ENCODE data around the gene OR6A2. TPM values are rescaled to one million over a fixed set of nuclear protein-coding genes. Genes with fewer than 3 reads are reported as not detected.

Gene OR6A2
- total RNA-seq, 3 donors from 2014 or later = 0.28 to 0.69 (median 0.29) TPM

GRCh38 chr11:6833356-6833755, 33.9 kb upstream of the OR6A2 start:
- no peak for TF ChIP-seq CTCF (IDR thresholded peaks at IDR 0.05)
- Histone ChIP-seq H3K4me3 (no peak overlapping the region), H3K4me1 (ENCODE audit: low read depth) (no peaks in the 10 kb centered on the region), H3K36me3 (ENCODE audit: low read depth) (no peaks in the 10 kb centered on the region), H3K9me3 (no peaks in the 10 kb centered on the region)
- ATAC-seq = no peak
- intact Hi-C loops (cut with DNase I, micrococcal nuclease) = no loop called here
- no peak for DNase-seq

DNA sequence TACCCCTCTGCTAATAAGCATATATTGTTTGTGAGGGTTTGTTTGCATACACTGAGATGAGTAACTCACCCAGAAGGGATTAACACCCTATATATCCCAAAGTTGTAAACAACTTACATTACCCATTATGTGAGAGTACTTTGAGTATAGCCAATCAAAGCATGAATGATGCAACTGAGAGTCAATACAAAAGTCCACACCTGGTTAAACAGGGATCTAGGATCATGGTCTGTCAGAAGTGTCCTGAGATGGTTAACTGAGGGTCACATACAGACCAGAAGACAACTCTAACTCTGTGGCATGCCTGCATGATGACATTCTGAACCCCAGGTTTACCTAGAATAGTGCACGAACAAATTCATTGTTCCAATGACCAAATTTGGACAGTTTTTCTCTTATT, 28.6 kb upstream of the OR6A2 start:
- Histone ChIP-seq H3K4me1 (ENCODE audit: low read depth) (no peaks in the 10 kb centered on the region), H3K9me3 (no peaks in the 10 kb centered on the region), H3K36me3 (ENCODE audit: low read depth) (no peaks in the 10 kb centered on the region), H3K4me3 (no peak overlapping the region)
- intact Hi-C loops (cut with DNase I, micrococcal nuclease) = no loop called here
- no peak for TF ChIP-seq CTCF (IDR thresholded peaks at IDR 0.05)
- ATAC-seq = no peak
- no peak for DNase-seq

- intact Hi-C loops (cut with DNase I, micrococcal nuclease) = no loop called here
- no peak for TF ChIP-seq CTCF (IDR thresholded peaks at IDR 0.05)
- ATAC-seq = no peak
Measured at GRCh38 chr11:6825231-6825744, 25.8 kb upstream of the OR6A2 start.

DNA sequence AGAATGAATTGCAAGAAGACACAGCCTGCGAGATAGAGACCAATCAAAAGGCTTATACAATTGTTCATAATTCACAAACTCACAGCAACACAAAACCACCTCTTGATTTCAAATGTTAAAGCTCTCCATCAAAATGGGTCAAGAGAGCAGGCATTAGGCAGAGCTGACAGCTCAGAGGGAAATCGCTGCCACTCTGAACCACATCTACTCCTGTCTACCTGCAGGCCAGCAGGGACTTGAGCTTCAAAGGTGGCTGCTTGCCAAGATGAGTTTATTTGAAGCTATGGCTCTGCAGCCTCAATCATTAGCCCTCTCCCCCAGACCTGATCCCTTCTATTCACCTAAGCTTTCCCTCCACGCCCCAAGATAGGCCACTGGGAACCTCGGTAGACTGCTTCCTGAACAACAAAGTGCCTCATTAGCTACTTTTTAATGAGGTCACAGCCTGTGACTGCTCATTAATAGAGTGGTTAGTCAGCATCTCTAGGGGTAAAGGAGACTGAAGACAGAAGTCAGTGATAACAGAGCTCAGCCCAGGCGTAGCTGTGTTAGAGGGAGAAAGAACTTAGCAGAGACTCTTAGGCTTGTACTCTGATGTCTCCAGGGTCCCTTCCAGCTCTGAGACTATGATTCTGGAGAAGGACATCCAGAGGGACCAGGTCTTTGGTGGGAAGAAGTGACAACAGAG, 24.8 kb upstream of the OR6A2 start:
- no peaks in the 10 kb centered on the region for H3K4me1 ChIP-seq (ENCODE audit: low read depth)
- intact Hi-C loops (cut with DNase I, micrococcal nuclease) = no loop called here
- no peak overlapping the region for H3K4me3 ChIP-seq
- DNase-seq (no peak), ATAC-seq (no peak)
- H3K9me3 ChIP-seq = no peaks in the 10 kb centered on the region
- H3K36me3 ChIP-seq (ENCODE audit: low read depth) = no peaks in the 10 kb centered on the region
- TF ChIP-seq CTCF (IDR thresholded peaks at IDR 0.05) = no peak

More at GRCh38 chr11:6825231-6825744, 25.8 kb upstream of the OR6A2 start:
- Histone ChIP-seq H3K4me1 (ENCODE audit: low read depth) (no peaks in the 10 kb centered on the region), H3K4me3 (no peak overlapping the region), H3K36me3 (ENCODE audit: low read depth) (no peaks in the 10 kb centered on the region), H3K9me3 (no peaks in the 10 kb centered on the region)
- DNase-seq = no peak

DNA sequence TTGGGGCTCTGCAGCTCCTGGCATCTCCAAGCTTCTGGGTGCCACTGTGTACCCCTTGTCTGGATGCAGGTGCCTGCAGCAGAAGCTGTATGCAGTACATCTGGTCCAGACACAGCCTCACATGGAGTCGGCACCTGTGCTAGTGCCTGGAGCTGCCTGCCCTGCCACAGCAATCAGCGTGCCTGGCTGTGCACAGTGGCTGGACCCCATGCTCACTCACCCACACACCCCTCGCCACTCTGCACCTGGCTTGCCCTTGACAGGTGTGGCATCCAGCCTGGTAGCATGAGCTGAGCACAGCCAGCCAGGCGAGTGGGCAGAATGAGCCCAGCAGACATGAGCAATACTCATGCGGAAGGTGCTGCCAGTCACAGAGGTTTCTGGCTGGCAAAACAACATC, 19.5 kb upstream of the OR6A2 start:
- intact Hi-C loops (cut with DNase I, micrococcal nuclease) = no loop called here
- ATAC-seq (no peak), DNase-seq (no peak)
- H3K4me3 ChIP-seq = no peak overlapping the region
- no peaks in the 10 kb centered on the region for H3K36me3 ChIP-seq (ENCODE audit: low read depth)
- H3K9me3 ChIP-seq = no peaks in the 10 kb centered on the region
- H3K4me1 ChIP-seq (ENCODE audit: low read depth) = no peaks in the 10 kb centered on the region
- no peak for TF ChIP-seq CTCF (IDR thresholded peaks at IDR 0.05)

Measured in mucosa of descending colon (tissue), 3 donors.